Fibroblast of skin of abdomen (primary cell): ENCODE measurements around the gene SNN. TPM values are rescaled to one million over a fixed set of nuclear protein-coding genes. Genes with fewer than 3 reads are reported as not detected.

Experiments used
- DNase-seq: peaks from one replicate; pipeline ENCODE4 v3.0.0-alpha.2; 2013
- polyA plus RNA-seq, 2 experiments: library from polyadenylated mRNA; unstranded; fragments of 120-200 nt; gene quantifications; one replicate each; pipeline ENCODE4 v1.2.1, GENCODE V29; 2013; ENCODE audit not compliant: insufficient read length in 2 of 2

The SNN gene
- polyA plus RNA-seq (2013, experiment 1 of 2; ENCODE audit: insufficient read length): 11.9 TPM
- 11.7 TPM for polyA plus RNA-seq (2013, experiment 2 of 2; ENCODE audit: insufficient read length)

- peak; percentile 87 for DNase-seq
These were observed at the start of gene SNN for GRCh38 chr16:11667824-11668622. Gene SNN, plus strand, starts transcription at chr16:11668455. Its CDS starts 7,605 bp downstream, at chr16:11676060.

- DNase-seq: no peak
These were observed 48.9 kb upstream of the SNN start for GRCh38 chr16:11619327-11619851.

GRCh38 chr16:11620243-11621003, 47.8 kb upstream of the SNN start:
- no peak for DNase-seq

- no peak for DNase-seq
These were observed 46.7 kb upstream of the SNN start for GRCh38 chr16:11621539-11621919.

- DNase-seq: no peak
These were observed 46.2 kb upstream of the SNN start for GRCh38 chr16:11621920-11622651.

- no peak for DNase-seq
These were observed 44.0 kb upstream of the SNN start for GRCh38 chr16:11624205-11624604.

- no peak for DNase-seq
These were observed 43.3 kb upstream of the SNN start for GRCh38 chr16:11624636-11625607.

GRCh38 chr16:11625769-11626168, 42.5 kb upstream of the SNN start:
- DNase-seq: no peak

GRCh38 chr16:11626657-11627291, 41.5 kb upstream of the SNN start:
- no peak for DNase-seq

- no peak for DNase-seq
These were observed 41.0 kb upstream of the SNN start for GRCh38 chr16:11627292-11627663.

GRCh38 chr16:11627822-11628457, 40.3 kb upstream of the SNN start:
- DNase-seq: peak; percentile 63

- no peak for DNase-seq
These were observed 38.9 kb upstream of the SNN start for GRCh38 chr16:11629071-11630030.

- DNase-seq: no peak
These were observed 38.0 kb upstream of the SNN start for GRCh38 chr16:11630046-11630767.

GRCh38 chr16:11630768-11631056, 37.5 kb upstream of the SNN start:
- DNase-seq: no peak

- no peak for DNase-seq
These were observed 37.0 kb upstream of the SNN start for GRCh38 chr16:11631214-11631613.

- peak; percentile 78 for DNase-seq
These were observed 35.8 kb upstream of the SNN start for GRCh38 chr16:11632455-11632939.

GRCh38 chr16:11633113-11633512, 35.1 kb upstream of the SNN start:
- DNase-seq: no peak

GRCh38 chr16:11634312-11634711, 33.9 kb upstream of the SNN start:
- no peak for DNase-seq
